ES-I3 (cell line): ENCODE data around the gene SH3D21.

Experiments used
- H3K36me3 ChIP-seq: 2 replicates; pipeline ENCODE4 v1.6.1; 2013; ENCODE audit warnings: mild to moderate bottlenecking, low read length, control low read depth, moderate library complexity; ENCODE audit not compliant: insufficient read depth
- H3K4me1 ChIP-seq: 2 replicates; pipeline ENCODE4 v1.6.1; 2013; ENCODE audit warnings: mild to moderate bottlenecking, control low read depth, low read length; ENCODE audit not compliant: insufficient read depth
- H3K9ac ChIP-seq: 2 replicates; pipeline ENCODE4 v1.6.1; 2013; ENCODE audit warnings: low read depth, mild to moderate bottlenecking, low read length, moderate library complexity
- H3K9me3 ChIP-seq: 2 replicates; pipeline ENCODE4 v1.6.1; 2013; ENCODE audit warnings: mild to moderate bottlenecking, low read length, moderate library complexity; ENCODE audit not compliant: control insufficient read depth, insufficient read depth

The SH3D21 gene

DNA sequence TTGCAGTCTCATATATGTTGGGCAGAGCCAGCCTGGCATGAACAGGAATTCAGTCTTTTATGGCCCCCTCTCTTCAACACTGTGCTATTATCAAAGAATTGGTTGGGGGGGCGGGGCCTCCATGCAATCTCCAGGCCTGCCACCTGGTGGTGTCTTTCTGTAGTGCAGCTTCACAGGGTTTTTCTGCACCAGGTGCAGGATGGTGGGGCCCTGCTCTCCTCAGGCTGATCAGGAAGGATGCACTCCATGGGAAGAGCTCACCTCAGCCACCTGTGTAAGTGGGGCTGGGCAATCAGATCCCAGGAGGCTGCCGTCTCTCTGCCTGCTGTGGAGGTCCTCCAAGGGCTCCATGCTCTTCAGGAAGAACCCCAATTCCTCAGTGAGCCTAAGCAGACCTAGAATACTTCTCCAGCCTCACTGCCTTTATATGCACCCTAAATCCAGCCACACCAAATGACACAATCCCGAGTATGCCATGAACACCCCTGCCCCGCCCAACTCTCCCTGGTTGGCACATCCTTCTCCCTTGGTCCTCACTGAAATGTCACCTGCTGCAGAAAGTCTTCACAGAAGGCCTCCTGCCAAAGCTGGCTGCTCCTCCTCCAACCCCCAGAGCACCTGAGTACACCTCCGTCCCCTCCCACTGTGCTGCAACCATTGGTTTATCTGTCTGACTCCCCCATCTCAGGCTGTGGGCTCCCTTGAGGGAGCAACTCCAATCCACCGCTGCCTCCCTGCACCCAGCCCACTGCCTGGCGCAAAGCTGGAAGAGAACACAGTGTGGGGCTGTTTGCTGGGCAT, 63.1 kb downstream of the SH3D21 start:
- Histone ChIP-seq H3K9ac (no peak overlapping the region), H3K4me1 (peaks cover 40% of the 10 kb centered on the region), H3K36me3 (no peaks in the 10 kb centered on the region; the same call in 1 of the 2 replicates), H3K9me3 (no peaks in the 10 kb centered on the region)
